OCI-LY3 (cell line): ENCODE measurements around the gene KCNG1.

Experiments used
- H2AFZ ChIP-seq: fragments of 200-600, 300-600 bp; shearing (Covaris generic); 2 replicates; pipeline ENCODE4 v1.6.0; 2014; ENCODE audit warnings: antibody characterized with exemption, low read depth, low read length
- H3K27ac ChIP-seq: fragments of 200-600, 300-600 bp; sonication (generic); 2 replicates; pipeline ENCODE4 v1.5.1; 2014; ENCODE audit warnings: mild to moderate bottlenecking, low read length, moderate library complexity, mixed read lengths
- H3K27me3 ChIP-seq: fragments of 200-600, 300-600 bp; sonication (generic); 2 replicates; pipeline ENCODE4 v1.6.1; 2014; ENCODE audit warnings: low read depth, low read length, mixed read lengths
- H3K36me3 ChIP-seq: fragments of 200-600, 300-600 bp; sonication (generic); replicated peaks from 2 replicates; pipeline ENCODE3; 2014; ENCODE audit warnings: low read depth, low read length, mixed read lengths
- H3K4me1 ChIP-seq: fragments of 300-600, 200-600 bp; sonication (generic); 2 replicates; pipeline ENCODE4 v1.6.1; 2014; ENCODE audit warnings: low read length, mixed read lengths
- H3K4me2 ChIP-seq: fragments of 200-600, 300-600 bp; sonication (generic); 2 replicates; pipeline ENCODE4 v1.6.1; 2014; ENCODE audit warnings: low read length, mixed read lengths
- H3K4me3 ChIP-seq: fragments of 300-600, 200-600 bp; sonication (generic); 2 replicates; pipeline ENCODE4 v1.5.1; 2014; ENCODE audit warnings: antibody characterized with exemption, mild to moderate bottlenecking, low read length, moderate library complexity
- H3K79me2 ChIP-seq: fragments of 300-600, 200-600 bp; shearing (Covaris generic); 2 replicates; pipeline ENCODE4 v1.6.1; 2014; ENCODE audit warnings: mild to moderate bottlenecking, low read length, mixed read lengths
- H3K9ac ChIP-seq: fragments of 300-600, 200-600 bp; shearing (Covaris generic); 2 replicates; pipeline ENCODE4 v1.6.0; 2014; ENCODE audit warnings: mild to moderate bottlenecking, low read length, moderate library complexity
- H3K9me3 ChIP-seq: fragments of 200-600, 300-600 bp; shearing (Covaris generic); 2 replicates; pipeline ENCODE4 v1.6.1; 2014; ENCODE audit warnings: low read length, mixed read lengths; ENCODE audit not compliant: insufficient read depth
- H4K20me1 ChIP-seq: fragments of 200-600, 300-600 bp; sonication (generic); 2 replicates; pipeline ENCODE4 v1.6.1; 2016; ENCODE audit warnings: low read length, mixed read lengths; ENCODE audit not compliant: insufficient read depth
- CTCF ChIP-seq: fragments of 200-600, 300-600 bp; sonication (generic); IDR thresholded peaks from 2 replicates; pipeline ENCODE4 v1.5.1; 2014; ENCODE audit warnings: antibody characterized with exemption, low read length, low read depth
- EZH2phosphoT487 ChIP-seq: fragments of 200-600 bp; shearing (Covaris generic); IDR thresholded peaks from 2 replicates; pipeline ENCODE4 v1.6.1; 2018; ENCODE audit warnings: antibody characterized with exemption, mixed run types, low read depth

The KCNG1 gene

GRCh38 chr20:51042657-51043247 is 19.8 kb upstream of the KCNG1 start:
- no peak overlapping the region for H2AFZ ChIP-seq
- no peaks in the 10 kb centered on the region for H3K79me2 ChIP-seq
- H3K27me3 ChIP-seq: peaks cover 20% of the 10 kb centered on the region
- H3K27ac ChIP-seq: no peak overlapping the region
- no peak overlapping the region for H3K9ac ChIP-seq
- no peaks in the 10 kb centered on the region for H4K20me1 ChIP-seq
- H3K4me1 ChIP-seq: no peaks in the 10 kb centered on the region
- TF ChIP-seq EZH2phosphoT487: no peak
- TF ChIP-seq CTCF: no peak
- H3K36me3 ChIP-seq: no peaks in the 10 kb centered on the region
- no peak overlapping the region for H3K4me2 ChIP-seq
- peaks cover 7% of the 10 kb centered on the region; the same call in 1 of the 2 replicates for H3K9me3 ChIP-seq
- H3K4me3 ChIP-seq: no peak overlapping the region

DNA sequence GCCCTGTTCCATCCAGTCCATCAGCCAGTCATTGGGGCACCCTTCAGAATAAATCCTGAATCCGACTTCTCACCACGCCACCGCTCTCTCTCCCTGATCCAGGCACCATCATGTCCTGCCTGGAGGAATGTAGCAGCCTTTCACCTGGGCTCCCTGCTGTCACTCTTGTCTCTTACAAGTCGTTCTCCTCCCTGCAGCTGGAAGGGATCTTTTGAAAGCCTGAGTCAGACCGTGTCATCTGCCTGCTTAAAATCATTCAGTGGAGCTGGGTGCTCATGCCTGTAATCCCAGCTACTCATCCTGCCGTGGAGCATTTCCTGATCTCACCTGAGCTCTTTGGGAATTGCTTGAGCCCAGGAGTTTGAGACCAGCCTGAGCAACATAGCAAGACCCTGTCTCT is 19.2 kb upstream of the KCNG1 start:
- H3K4me2 ChIP-seq: no peak overlapping the region
- H3K4me3 ChIP-seq: no peak overlapping the region
- no peak for TF ChIP-seq CTCF
- TF ChIP-seq EZH2phosphoT487: no peak

GRCh38 chr20:51037532-51038115 is 14.7 kb upstream of the KCNG1 start:
- no peak overlapping the region for H2AFZ ChIP-seq
- peaks cover 21% of the 10 kb centered on the region for H3K27me3 ChIP-seq
- H3K9ac ChIP-seq: no peak overlapping the region
- no peak for TF ChIP-seq EZH2phosphoT487
- TF ChIP-seq CTCF: no peak
- no peak overlapping the region for H3K27ac ChIP-seq
- H3K4me2 ChIP-seq: no peak overlapping the region
- no peaks in the 10 kb centered on the region for H4K20me1 ChIP-seq
- H3K79me2 ChIP-seq: no peaks in the 10 kb centered on the region
- no peaks in the 10 kb centered on the region for H3K36me3 ChIP-seq
- H3K9me3 ChIP-seq: no peaks in the 10 kb centered on the region
- peaks cover 27% of the 10 kb centered on the region for H3K4me1 ChIP-seq
- no peak overlapping the region for H3K4me3 ChIP-seq

More for the DNA sequence above, 19.2 kb upstream of the KCNG1 start:
- Histone ChIP-seq H3K36me3 (no peaks in the 10 kb centered on the region), H3K4me1 (no peaks in the 10 kb centered on the region), H3K79me2 (no peaks in the 10 kb centered on the region), H3K9ac (no peak overlapping the region), H2AFZ (no peak overlapping the region), H4K20me1 (no peaks in the 10 kb centered on the region), H3K9me3 (peaks cover 7% of the 10 kb centered on the region; the same call in 1 of the 2 replicates), H3K27ac (no peak overlapping the region), H3K27me3 (peaks cover 20% of the 10 kb centered on the region)

- TF ChIP-seq EZH2phosphoT487: no peak
- no peak for TF ChIP-seq CTCF
- Histone ChIP-seq H3K4me1 (peaks cover 27% of the 10 kb centered on the region), H3K4me2 (no peak overlapping the region), H4K20me1 (no peaks in the 10 kb centered on the region), H3K27ac (no peak overlapping the region), H3K79me2 (no peaks in the 10 kb centered on the region), H3K4me3 (no peak overlapping the region), H3K27me3 (peaks cover 23% of the 10 kb centered on the region), H3K9ac (no peak overlapping the region), H3K36me3 (no peaks in the 10 kb centered on the region), H3K9me3 (no peaks in the 10 kb centered on the region), H2AFZ (no peak overlapping the region)
Measured at GRCh38 chr20:51036827-51037531, 14.1 kb upstream of the KCNG1 start.
